Endothelial cell of umbilical vein (primary cell): ENCODE results near the gene MAP3K19.

Source experiments
- CTCF ChIP-seq, 2 donors: IDR thresholded peaks; 1 replicate in 1 of 2; 2 replicates in 1 of 2; pipeline ENCODE4 v1.5.1; 2011; ENCODE audit warnings: low read length in 2 of 2, mild to moderate bottlenecking in 2 of 2, moderate library complexity in 2 of 2, control low read depth in 1 of 2, inconsistent platforms in 1 of 2, low read depth in 1 of 2; ENCODE audit not compliant: insufficient read depth in 1 of 2; ENCODE audit errors: extremely low read depth in 1 of 2
- EZH2 ChIP-seq: IDR thresholded peaks from 2 replicates; pipeline ENCODE4 v1.6.1; 2012; ENCODE audit warnings: borderline replicate concordance, low read depth, mild to moderate bottlenecking, moderate library complexity, low read length, inconsistent platforms; ENCODE audit not compliant: severe bottlenecking
- POLR2AphosphoS5 ChIP-seq: IDR thresholded peaks from 2 replicates; pipeline ENCODE4 v1.6.1; 2012; ENCODE audit warnings: low read depth, mild to moderate bottlenecking, control low read depth, low read length, moderate library complexity; ENCODE audit not compliant: insufficient read depth

- no peak for TF ChIP-seq CTCF (IDR thresholded peaks at IDR 0.05; ENCODE audit: extremely low read depth in 1 of 2, insufficient read depth in 1 of 2, low read depth in 1 of 2, low read length in 2 of 2)
- no peak for TF ChIP-seq EZH2
- no peak for TF ChIP-seq POLR2AphosphoS5
These were observed 19.5 kb upstream of the MAP3K19 start for GRCh38 chr2:135066710-135067109.
